ENCODE results near the gene LINC01488. TPM values are rescaled to one million over a fixed set of nuclear protein-coding genes. Genes with fewer than 3 reads are reported as not detected.

LINC01488 gene
- total RNA-seq, 2 donors from 2014 or later = not detected

DNA sequence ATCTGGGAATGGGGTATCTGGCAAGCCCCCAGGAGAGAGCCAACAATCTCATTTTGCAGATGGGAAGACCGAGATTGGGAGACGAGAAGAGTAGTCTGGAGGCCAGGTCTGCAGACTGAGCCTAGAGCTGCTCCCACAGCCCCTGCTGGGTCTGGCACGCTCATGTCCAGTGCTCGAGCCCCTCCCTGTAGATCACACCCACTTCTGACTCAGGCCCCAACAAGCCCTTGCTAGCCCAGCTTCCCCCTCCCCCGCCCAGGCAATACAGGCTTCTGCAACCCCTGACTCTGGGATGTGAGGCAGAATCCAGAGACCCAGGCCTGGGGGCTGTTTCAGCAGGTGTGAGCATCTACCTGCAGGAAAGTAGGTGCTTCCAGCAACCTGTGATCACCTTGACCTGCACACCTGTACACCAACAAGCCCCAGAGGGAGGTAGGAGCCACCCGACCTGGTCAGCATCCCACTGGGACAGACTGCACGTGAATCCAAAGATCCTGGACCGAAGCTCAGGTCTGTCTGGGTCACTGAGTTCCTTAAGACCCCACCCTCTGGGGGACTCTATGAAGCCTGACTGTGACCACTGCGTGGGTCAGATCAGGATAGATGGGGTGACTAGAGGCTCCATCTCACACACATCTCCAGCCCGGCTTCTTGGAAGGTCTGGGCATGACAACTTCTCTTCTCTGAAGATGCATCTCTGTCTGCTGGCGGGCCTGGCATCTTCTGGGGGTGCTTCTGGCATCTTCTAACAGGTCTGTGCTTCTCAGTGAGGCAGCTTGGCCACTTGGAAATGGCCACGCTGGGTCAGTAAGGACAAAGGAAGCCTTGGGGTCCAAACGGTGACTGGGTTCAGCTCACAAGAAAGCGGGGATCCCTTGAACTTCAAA, 29.3 kb downstream of the LINC01488 start:
- Histone ChIP-seq H3K4me3 (no peak overlapping the region), H3K4me1 (replicated peaks) (no peaks in the 10 kb centered on the region), H3K27me3 (replicated peaks; ENCODE audit: insufficient read depth) (no peaks in the 10 kb centered on the region), H3K27ac (no peak overlapping the region), H3K9me3 (no peaks in the 10 kb centered on the region), H3K36me3 (no peaks in the 10 kb centered on the region)
- TF ChIP-seq, protein P1, sequence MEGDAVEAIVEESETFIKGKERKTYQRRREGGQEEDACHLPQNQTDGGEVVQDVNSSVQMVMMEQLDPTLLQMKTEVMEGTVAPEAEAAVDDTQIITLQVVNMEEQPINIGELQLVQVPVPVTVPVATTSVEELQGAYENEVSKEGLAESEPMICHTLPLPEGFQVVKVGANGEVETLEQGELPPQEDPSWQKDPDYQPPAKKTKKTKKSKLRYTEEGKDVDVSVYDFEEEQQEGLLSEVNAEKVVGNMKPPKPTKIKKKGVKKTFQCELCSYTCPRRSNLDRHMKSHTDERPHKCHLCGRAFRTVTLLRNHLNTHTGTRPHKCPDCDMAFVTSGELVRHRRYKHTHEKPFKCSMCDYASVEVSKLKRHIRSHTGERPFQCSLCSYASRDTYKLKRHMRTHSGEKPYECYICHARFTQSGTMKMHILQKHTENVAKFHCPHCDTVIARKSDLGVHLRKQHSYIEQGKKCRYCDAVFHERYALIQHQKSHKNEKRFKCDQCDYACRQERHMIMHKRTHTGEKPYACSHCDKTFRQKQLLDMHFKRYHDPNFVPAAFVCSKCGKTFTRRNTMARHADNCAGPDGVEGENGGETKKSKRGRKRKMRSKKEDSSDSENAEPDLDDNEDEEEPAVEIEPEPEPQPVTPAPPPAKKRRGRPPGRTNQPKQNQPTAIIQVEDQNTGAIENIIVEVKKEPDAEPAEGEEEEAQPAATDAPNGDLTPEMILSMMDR (IDR thresholded peaks at IDR 0.05) = no peak
- TF ChIP-seq POLR2AphosphoS5 (IDR thresholded peaks at IDR 0.05) (no peak), POLR2A (IDR thresholded peaks at IDR 0.05) (no peak)
- DNase-seq (ENCODE audit: low spot score) = no peak
- intact Hi-C loops (cut with DNase I) = no loop called here
- WGBS = 92% methylated on average over 14 of the region's 14 CpGs

DNA sequence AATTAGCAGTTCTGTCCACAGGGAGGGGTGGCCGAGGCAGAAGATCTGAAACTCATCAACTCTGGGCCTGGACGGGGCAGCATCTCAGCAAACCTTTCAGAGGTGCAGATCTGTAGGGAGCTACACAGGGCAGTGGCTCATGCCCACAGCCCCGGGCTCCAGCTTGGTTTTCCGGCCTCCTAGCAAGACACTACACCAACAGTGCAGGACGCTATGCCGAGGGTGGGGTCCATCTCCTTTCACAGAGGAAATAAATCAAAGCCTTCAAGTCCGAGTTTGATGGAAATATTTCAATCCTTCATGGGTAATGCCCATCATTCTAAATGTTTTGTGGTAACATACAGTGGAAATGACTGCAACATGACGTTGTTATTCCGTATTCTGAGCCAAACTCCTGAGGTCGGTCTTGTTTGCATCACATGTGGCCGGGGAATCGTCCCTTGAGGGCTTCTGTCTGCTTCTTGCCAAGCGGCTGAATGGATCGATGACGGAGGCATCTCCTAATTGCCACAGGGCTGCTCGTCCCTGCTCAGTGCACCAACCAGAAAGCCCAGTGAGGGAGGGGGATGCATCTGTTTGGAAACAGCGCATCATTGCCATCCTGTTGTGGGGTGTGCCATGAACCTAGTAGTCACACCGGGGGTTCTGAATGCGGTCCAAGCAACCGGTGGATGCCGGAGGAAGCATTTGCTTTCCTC, 30.0 kb downstream of the LINC01488 start:
- DNase-seq (ENCODE audit: low spot score) = no peak
- Histone ChIP-seq H3K36me3 (no peaks in the 10 kb centered on the region), H3K27ac (no peak overlapping the region), H3K4me3 (no peak overlapping the region), H3K9me3 (no peaks in the 10 kb centered on the region), H3K4me1 (replicated peaks) (no peaks in the 10 kb centered on the region), H3K27me3 (replicated peaks; ENCODE audit: insufficient read depth) (no peaks in the 10 kb centered on the region)
- TF ChIP-seq, protein P1 (IDR thresholded peaks at IDR 0.05) = no peak
- TF ChIP-seq POLR2A (IDR thresholded peaks at IDR 0.05) (no peak), POLR2AphosphoS5 (IDR thresholded peaks at IDR 0.05) (no peak)
- intact Hi-C loops (cut with DNase I) = no loop called here
- 89% methylated on average over 21 of the region's 21 CpGs for WGBS

DNA sequence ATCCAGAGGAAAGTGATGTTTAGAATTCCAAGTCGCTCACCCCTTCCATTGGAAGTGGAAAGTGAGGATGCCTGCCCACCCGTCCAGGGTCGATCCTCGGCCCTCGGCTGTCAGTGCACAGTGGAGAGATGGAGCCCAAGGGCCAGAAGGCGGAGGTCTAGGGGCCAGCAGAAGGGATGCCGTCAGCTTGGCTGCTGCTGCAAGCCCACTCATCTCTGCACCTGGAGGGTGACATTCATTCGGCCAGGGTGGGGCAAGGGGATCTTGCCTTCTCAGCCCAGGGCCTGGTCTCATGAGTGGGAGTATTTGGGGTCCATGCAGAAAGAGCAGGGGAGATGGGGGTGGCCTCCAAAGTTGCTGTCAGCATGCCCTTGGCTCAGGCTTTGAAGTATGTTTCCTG, 30.7 kb downstream of the LINC01488 start:
- H3K9me3 ChIP-seq = no peaks in the 10 kb centered on the region
- no peaks in the 10 kb centered on the region for H3K27me3 ChIP-seq (replicated peaks; ENCODE audit: insufficient read depth)
- no peaks in the 10 kb centered on the region for H3K36me3 ChIP-seq
- H3K27ac ChIP-seq = no peak overlapping the region
- TF ChIP-seq POLR2AphosphoS5 (IDR thresholded peaks at IDR 0.05) = no peak
- TF ChIP-seq POLR2A (IDR thresholded peaks at IDR 0.05) = no peak
- TF ChIP-seq, protein P1 (IDR thresholded peaks at IDR 0.05) = no peak
- no peak overlapping the region for H3K4me3 ChIP-seq
- DNase-seq (ENCODE audit: low spot score) = no peak
- 92% methylated on average over 8 of the region's 8 CpGs for WGBS
- no peaks in the 10 kb centered on the region for H3K4me1 ChIP-seq (replicated peaks)
- intact Hi-C loops (cut with DNase I) = no loop called here

DNA sequence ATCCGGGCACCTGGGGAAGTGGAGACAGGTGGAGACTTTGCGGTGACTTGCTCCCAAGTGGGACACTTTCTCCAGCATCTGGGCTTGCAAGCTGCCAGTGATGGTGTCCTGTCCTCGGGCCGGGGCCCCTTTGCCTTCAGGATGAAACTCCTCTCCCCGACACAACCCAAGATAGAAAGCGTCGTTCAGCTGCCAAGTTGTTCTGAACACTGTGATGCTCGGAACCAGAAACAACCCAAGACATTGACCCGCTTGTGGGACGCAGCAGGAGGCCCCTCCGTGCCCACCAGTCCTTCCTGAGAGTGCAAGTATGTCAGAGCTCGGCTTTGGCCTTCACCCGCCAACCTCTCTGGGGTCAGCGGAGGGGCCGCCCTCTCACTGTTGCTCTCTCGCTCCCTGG, 31.3 kb downstream of the LINC01488 start:
- WGBS = 86% methylated on average over 16 of the region's 16 CpGs
- no peaks in the 10 kb centered on the region for H3K4me1 ChIP-seq (replicated peaks)
- no peaks in the 10 kb centered on the region for H3K36me3 ChIP-seq
- no peaks in the 10 kb centered on the region for H3K27me3 ChIP-seq (replicated peaks; ENCODE audit: insufficient read depth)
- TF ChIP-seq, protein P1 (IDR thresholded peaks at IDR 0.05) = no peak
- TF ChIP-seq POLR2AphosphoS5 (IDR thresholded peaks at IDR 0.05) (no peak), POLR2A (IDR thresholded peaks at IDR 0.05) (no peak)
- H3K4me3 ChIP-seq = no peak overlapping the region
- H3K9me3 ChIP-seq = no peaks in the 10 kb centered on the region
- DNase-seq (ENCODE audit: low spot score) = no peak
- intact Hi-C loops (cut with DNase I) = no loop called here
- no peak overlapping the region for H3K27ac ChIP-seq

Data from prostate gland (tissue), 2 donors.